ENCODE results near the gene ZIC3. TPM values are rescaled to one million over a fixed set of nuclear protein-coding genes. Genes with fewer than 3 reads are reported as not detected.
A peak's percentile ranks its signal among the peaks of the same experiment; 100 is the strongest.

Gene ZIC3
- total RNA-seq, 1 experiment from 2014 or later, result 126 TPM

DNA sequence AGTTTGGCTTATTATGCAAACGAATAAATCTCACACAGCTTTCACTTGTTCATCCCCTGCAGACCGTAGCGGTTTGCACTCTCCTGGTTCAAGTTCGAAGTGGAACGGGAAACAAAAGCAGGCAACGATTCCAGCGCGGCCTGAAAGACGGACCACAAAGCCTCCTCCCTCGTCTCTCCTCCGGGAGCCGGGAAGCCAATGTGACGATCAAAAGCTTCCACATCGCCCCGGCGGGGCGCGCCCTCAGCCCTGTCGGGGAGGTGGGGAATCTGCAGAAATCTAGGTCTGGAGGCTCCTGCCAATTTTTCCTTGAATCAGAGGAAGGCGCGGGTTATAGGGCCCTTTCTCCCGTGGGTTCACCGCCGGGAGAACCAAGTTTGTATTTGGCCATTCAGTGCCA is 16.9 kb upstream of the ZIC3 start:
- Histone ChIP-seq H3K14ac (ENCODE audit: insufficient read depth, low read length) (no peak overlapping the region), H3K23me2 (ENCODE audit: insufficient read length, low read depth, low read length, poor library complexity, severe bottlenecking) (peaks cover 32% of the 10 kb centered on the region), H4K8ac (replicated peaks; ENCODE audit: insufficient read length, low read depth, low read length) (no peak overlapping the region), H3T11ph (ENCODE audit: low read length) (no peak overlapping the region), H4K20me1 (ENCODE audit: control insufficient read depth, insufficient read depth, insufficient read length) (no peaks in the 10 kb centered on the region), H3K79me2 (ENCODE audit: insufficient read depth, low read length) (no peaks in the 10 kb centered on the region), H3K79me1 (ENCODE audit: insufficient read depth, low read depth, low read length, poor library complexity, severe bottlenecking) (no peaks in the 10 kb centered on the region), H3K23ac (ENCODE audit: insufficient read length, low read depth, low read length) (no peak overlapping the region), H3K9ac (ENCODE audit: extremely low read depth, insufficient read length, low read length) (no peak overlapping the region), H3K56ac (ENCODE audit: insufficient read length, low read depth, low read length) (no peak overlapping the region), H2BK5ac (ENCODE audit: insufficient read length, low read length) (no peak overlapping the region), H3K4me1 (ENCODE audit: insufficient read depth, low read length) (peaks cover 12% of the 10 kb centered on the region; the same call in 1 of the 2 replicates), H2BK12ac (ENCODE audit: insufficient read length, low read depth, low read length) (no peak overlapping the region), H3K27me3 (ENCODE audit: insufficient read depth, low read length) (peaks cover 52% of the 10 kb centered on the region), H2AK5ac (ENCODE audit: insufficient read length, low read length) (no peak overlapping the region), H2AFZ (ENCODE audit: low read length) (no peak overlapping the region), H3K4ac (ENCODE audit: low read depth, low read length) (no peak overlapping the region), H4K5ac (ENCODE audit: insufficient read length, low read depth, low read length) (no peak overlapping the region), H4K91ac (ENCODE audit: insufficient read length, low read depth, low read length) (no peak overlapping the region), H3K27ac (ENCODE audit: insufficient read length, low read depth, low read length) (no peak overlapping the region), H2BK20ac (ENCODE audit: low read depth, low read length, poor library complexity, severe bottlenecking) (no peak overlapping the region), H3K9me3 (ENCODE audit: control insufficient read depth, low read depth, low read length) (no peaks in the 10 kb centered on the region), H3K4me2 (ENCODE audit: insufficient read depth, insufficient read length, low read length) (peak overlapping the region; percentile 83), H3K18ac (ENCODE audit: insufficient read length, low read depth, low read length) (no peak overlapping the region), H2BK120ac (ENCODE audit: low read depth, low read length, poor library complexity, severe bottlenecking) (no peak overlapping the region), H2BK15ac (ENCODE audit: low read depth, low read length) (no peak overlapping the region)
- Mint-ChIP-seq H3K4me1 (peaks cover 14 to 31% of the 10 kb centered on the region in 2 experiments), H3K36me3 (ENCODE audit: insufficient read depth in 1 of 3, low read depth in 3 of 3) (peaks cover 0 to 1% (median 0%) of the 10 kb centered on the region in 3 experiments; a peak in 1 of 7 replicates), H3K27ac (no peak overlapping the region), H3K27me3 (ENCODE audit: low read depth) (peaks cover 49% of the 10 kb centered on the region), H3K4me3 (peak overlapping the region; percentile 46 to 82), H3K9me3 (peaks cover 0 to 45% of the 10 kb centered on the region in 2 experiments; a peak in 2 of 5 replicates)
- peak; percentile 31 for DNase-seq
- WGBS (ENCODE audit: extremely low coverage, insufficient read length, low lambda C conversion rate), result no CpG with 5 or more reads among the region's 24 CpGs
- no peak for TF ChIP-seq CTCF (conservative IDR thresholded peaks at IDR 0.05)

Measured in H9 (cell line).